Endothelial cell of umbilical vein (primary cell): ENCODE measurements around the gene RAMP2. TPM values are rescaled to one million over a fixed set of nuclear protein-coding genes. Genes with fewer than 3 reads are reported as not detected.

ENCODE experiments used
- BruUV-seq: library from RNA; stranded (reverse); fragments of 400-500 nt; replicated peaks from 2 replicates; lab custom pipeline; 2021; lab: Mats Ljungman, UMichigan
- CTCF ChIA-PET: fragments of 300-600, 350-600 bp; sonication (Branson Sonifier 250); formaldehyde crosslinking; loops from one replicate; lab custom pipeline; 2021; ENCODE audit warnings: antibody characterized with exemption, inconsistent platforms; lab: Charles Lee
- POLR2A ChIA-PET: fragments of 300-600, 350-600 bp; sonication (Branson Sonifier 250); formaldehyde crosslinking; loops from one replicate; lab custom pipeline; 2021; ENCODE audit warnings: antibody characterized with exemption, inconsistent platforms; lab: Charles Lee
- DNase-seq: peaks from one replicate; pipeline ENCODE4 v3.0.0-alpha.2; 2011; ENCODE audit warnings: low read depth, low spot score
- FAIRE-seq: peaks from 2 replicates; lab custom pipeline; 2011; peaks lifted over from hg19 to GRCh38; lab: Jason Lieb, UNC
- H2AFZ ChIP-seq: 2 replicates; pipeline ENCODE4 v1.6.0; 2012; ENCODE audit warnings: low read depth, low read length, control low read depth, inconsistent platforms
- H3K27ac ChIP-seq: 2 replicates; pipeline ENCODE4 v1.5.1; 2011; ENCODE audit warnings: low read depth, mild to moderate bottlenecking, control low read depth, low read length, moderate library complexity; ENCODE audit not compliant: insufficient read depth
- H3K27me3 ChIP-seq, 2 experiments: 2 replicates each; pipeline versions ENCODE4 v1.6.0 to v1.6.1; 2011; ENCODE audit warnings: low read length in 2 of 2, mixed read lengths in 1 of 2; ENCODE audit not compliant: control insufficient read depth in 2 of 2, insufficient read depth in 2 of 2
- H3K36me3 ChIP-seq, 2 experiments: 2 replicates in 1 of 2; 3 replicates in 1 of 2; pipeline ENCODE4 v1.5.1; 2011; ENCODE audit warnings: low read length in 2 of 2, mild to moderate bottlenecking in 1 of 2, moderate library complexity in 1 of 2; ENCODE audit not compliant: control insufficient read depth in 2 of 2, insufficient read depth in 2 of 2; ENCODE audit errors: extremely low read depth in 1 of 2
- H3K4me1 ChIP-seq: 3 replicates; pipeline ENCODE4 v1.5.1; 2011; ENCODE audit warnings: mild to moderate bottlenecking, low read length; ENCODE audit not compliant: control insufficient read depth, insufficient read depth; ENCODE audit errors: extremely low read depth
- H3K4me2 ChIP-seq: 2 replicates; pipeline ENCODE4 v1.6.1; 2011; ENCODE audit warnings: low read length, control low read depth, mixed read lengths; ENCODE audit not compliant: insufficient read depth
- H3K4me3 ChIP-seq, 3 experiments: fragments of 200-600 bp in 1 of 3; sonication (generic), shearing (Covaris generic) in 1 of 3; replicated peaks in 1 of 3; 2 replicates each; pipeline ENCODE4 v1.5.1; 2011 to 2016; ENCODE audit warnings: control low read depth in 3 of 3, low read length in 3 of 3, mild to moderate bottlenecking in 2 of 3, inconsistent platforms in 1 of 3, low read depth in 1 of 3, moderate library complexity in 1 of 3; ENCODE audit not compliant: insufficient read depth in 1 of 3
- H3K79me2 ChIP-seq: 2 replicates; pipeline ENCODE4 v1.6.0; 2012; ENCODE audit warnings: low read length, inconsistent platforms; ENCODE audit not compliant: control insufficient read depth, insufficient read depth
- H3K9ac ChIP-seq: replicated peaks from 2 replicates; pipeline ENCODE3; 2011; ENCODE audit warnings: low read length, control low read depth; ENCODE audit not compliant: insufficient read depth; ENCODE audit errors: extremely low read depth
- H3K9me1 ChIP-seq: replicated peaks from 3 replicates; pipeline ENCODE4 v1.6.0; 2011; ENCODE audit warnings: mild to moderate bottlenecking, low read length; ENCODE audit not compliant: control insufficient read depth, insufficient read depth; ENCODE audit errors: extremely low read depth
- H3K9me3 ChIP-seq: replicated peaks from 2 replicates; pipeline ENCODE4 v1.5.1; 2012; ENCODE audit warnings: low read length, inconsistent platforms; ENCODE audit not compliant: control insufficient read depth, insufficient read depth
- H4K20me1 ChIP-seq: replicated peaks from 2 replicates; pipeline ENCODE3; 2011; ENCODE audit warnings: mild to moderate bottlenecking, low read length; ENCODE audit not compliant: control insufficient read depth, insufficient read depth; ENCODE audit errors: extremely low read depth
- CTCF ChIP-seq, 2 donors: IDR thresholded peaks; 1 replicate in 1 of 2; 2 replicates in 1 of 2; pipeline ENCODE4 v1.5.1; 2011; ENCODE audit warnings: low read length in 2 of 2, mild to moderate bottlenecking in 2 of 2, moderate library complexity in 2 of 2, control low read depth in 1 of 2, inconsistent platforms in 1 of 2, low read depth in 1 of 2; ENCODE audit not compliant: insufficient read depth in 1 of 2; ENCODE audit errors: extremely low read depth in 1 of 2
- EZH2 ChIP-seq: IDR thresholded peaks from 2 replicates; pipeline ENCODE4 v1.6.1; 2012; ENCODE audit warnings: borderline replicate concordance, low read depth, mild to moderate bottlenecking, moderate library complexity, low read length, inconsistent platforms; ENCODE audit not compliant: severe bottlenecking
- FOS ChIP-seq: IDR thresholded peaks from 2 replicates; pipeline ENCODE4 v1.6.1; 2011; ENCODE audit warnings: mild to moderate bottlenecking, low read length, moderate library complexity, borderline replicate concordance; ENCODE audit not compliant: insufficient read depth
- GATA2 ChIP-seq: IDR thresholded peaks from 2 replicates; pipeline ENCODE4 v1.7.0; 2011; ENCODE audit warnings: low read depth, mild to moderate bottlenecking, moderate library complexity, mixed read lengths, low read length; ENCODE audit not compliant: insufficient read length, insufficient read depth
- JUN ChIP-seq: IDR thresholded peaks from 2 replicates; pipeline ENCODE4 v1.6.1; 2011; ENCODE audit warnings: borderline replicate concordance, low read depth; ENCODE audit not compliant: insufficient read length, insufficient read depth
- MAX ChIP-seq: IDR thresholded peaks from 2 replicates; pipeline ENCODE4 v1.6.1; 2011; ENCODE audit not compliant: insufficient read depth, insufficient read length
- MYC ChIP-seq: IDR thresholded peaks from one replicate; pipeline ENCODE4 v1.6.1; 2011; ENCODE audit warnings: mild to moderate bottlenecking, low read depth, low read length
- POLR2A ChIP-seq: IDR thresholded peaks from 2 replicates; pipeline ENCODE4 v1.6.1; 2012; ENCODE audit warnings: low read depth, mild to moderate bottlenecking, control low read depth, low read length
- POLR2AphosphoS5 ChIP-seq: IDR thresholded peaks from 2 replicates; pipeline ENCODE4 v1.6.1; 2012; ENCODE audit warnings: low read depth, mild to moderate bottlenecking, control low read depth, low read length, moderate library complexity; ENCODE audit not compliant: insufficient read depth
- dilution Hi-C: fragments of 300-500 bp; cut with MboI; formaldehyde crosslinking; loops from one replicate; pipeline ENCODE4 v1.15.0; 2019; ENCODE audit warnings: low sequenced_read_pairs; ENCODE audit not compliant: extremely low pct_ligation_motif_present
- intact Hi-C: fragments of 100-400 bp; cut with micrococcal nuclease; formaldehyde crosslinking; loops from one replicate; pipeline ENCODE4 v1.10.0; 2022
- polyA plus RNA-seq, 4 experiments: library from polyadenylated mRNA; depleted of rRNA in 3 of 4; stranded (reverse) in 3 of 4; unstranded in 1 of 4; fragments of >200 nt; gene quantifications; 2 replicates each; pipeline versions ENCODE4 v1.2.1 to v1.2.3, GENCODE V29; 2011 to 2012; ENCODE audit warnings: missing spikeins in 1 of 4
- total RNA-seq: library from RNA; stranded (reverse); gene quantifications from 2 replicates; pipeline ENCODE4 v1.2.3, GENCODE V29; 2021

Gene RAMP2
- total and polyA plus RNA-seq, 2 donors (not counting 3 experiments of a cell fraction or from before 2014, with no cell fraction given) = 106 to 192 TPM

DNA sequence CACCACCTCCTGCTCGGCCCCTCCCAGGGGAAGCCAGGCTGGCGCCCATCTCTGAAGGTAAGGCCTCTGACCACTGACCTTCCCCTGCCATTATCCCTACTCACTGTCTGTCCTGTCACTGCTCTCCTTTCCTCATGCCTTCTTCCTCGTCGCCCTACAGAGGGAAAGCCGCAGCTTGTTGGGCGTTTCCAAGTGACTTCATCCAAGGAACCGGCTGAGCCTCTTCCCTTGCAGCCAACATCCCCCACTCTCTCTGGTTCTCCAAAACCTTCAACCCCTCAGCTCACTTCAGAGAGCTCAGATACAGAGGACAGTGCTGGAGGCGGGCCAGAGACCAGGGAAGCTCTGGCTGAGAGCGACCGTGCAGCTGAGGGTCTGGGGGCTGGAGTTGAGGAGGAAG is 34.4 kb downstream of the RAMP2 start:
- no peak overlapping the region for H3K4me3 ChIP-seq
- no peak overlapping the region for H3K4me2 ChIP-seq
- BruUV-seq = no TSS peak
- H2AFZ ChIP-seq = no peak overlapping the region
- peaks cover 11% of the 10 kb centered on the region for H3K4me1 ChIP-seq
- peaks cover 0 to 2% of the 10 kb centered on the region in 2 experiments for H3K36me3 ChIP-seq
- FAIRE-seq (no peak), DNase-seq (no peak)
- no peak overlapping the region for H3K27ac ChIP-seq
- no peaks in the 10 kb centered on the region for H3K27me3 ChIP-seq
- TF ChIP-seq JUN (no peak), GATA2 (no peak), MYC (no peak), CTCF (IDR thresholded peaks at IDR 0.05; ENCODE audit: extremely low read depth in 1 of 2, insufficient read depth in 1 of 2, low read depth in 1 of 2, low read length in 2 of 2) (no peak), POLR2AphosphoS5 (no peak), FOS (no peak), EZH2 (no peak), POLR2A (no peak), MAX (no peak)
- H4K20me1 ChIP-seq = no peaks in the 10 kb centered on the region
- ChIA-PET CTCF (interaction anchor here (1.3 kb wide), 1 partner anchor 29 kb away, joined by 5 read pairs; the partner anchor contains the start of gene BECN1), POLR2A (no interaction called here)
- no peaks in the 10 kb centered on the region for H3K9me1 ChIP-seq
- H3K79me2 ChIP-seq = no peaks in the 10 kb centered on the region
- H3K9me3 ChIP-seq = no peaks in the 10 kb centered on the region
- intact Hi-C loops = no loop called here
- H3K9ac ChIP-seq = no peak overlapping the region
- dilution Hi-C loops = no loop called here
